ENCODE data around the gene AP5M1.
"Not testable (repeated sequence)": the region's sequence is repeated elsewhere in the genome, so short reads cannot be mapped to it uniquely, and the experiment has no call there.

Gene AP5M1

DNA sequence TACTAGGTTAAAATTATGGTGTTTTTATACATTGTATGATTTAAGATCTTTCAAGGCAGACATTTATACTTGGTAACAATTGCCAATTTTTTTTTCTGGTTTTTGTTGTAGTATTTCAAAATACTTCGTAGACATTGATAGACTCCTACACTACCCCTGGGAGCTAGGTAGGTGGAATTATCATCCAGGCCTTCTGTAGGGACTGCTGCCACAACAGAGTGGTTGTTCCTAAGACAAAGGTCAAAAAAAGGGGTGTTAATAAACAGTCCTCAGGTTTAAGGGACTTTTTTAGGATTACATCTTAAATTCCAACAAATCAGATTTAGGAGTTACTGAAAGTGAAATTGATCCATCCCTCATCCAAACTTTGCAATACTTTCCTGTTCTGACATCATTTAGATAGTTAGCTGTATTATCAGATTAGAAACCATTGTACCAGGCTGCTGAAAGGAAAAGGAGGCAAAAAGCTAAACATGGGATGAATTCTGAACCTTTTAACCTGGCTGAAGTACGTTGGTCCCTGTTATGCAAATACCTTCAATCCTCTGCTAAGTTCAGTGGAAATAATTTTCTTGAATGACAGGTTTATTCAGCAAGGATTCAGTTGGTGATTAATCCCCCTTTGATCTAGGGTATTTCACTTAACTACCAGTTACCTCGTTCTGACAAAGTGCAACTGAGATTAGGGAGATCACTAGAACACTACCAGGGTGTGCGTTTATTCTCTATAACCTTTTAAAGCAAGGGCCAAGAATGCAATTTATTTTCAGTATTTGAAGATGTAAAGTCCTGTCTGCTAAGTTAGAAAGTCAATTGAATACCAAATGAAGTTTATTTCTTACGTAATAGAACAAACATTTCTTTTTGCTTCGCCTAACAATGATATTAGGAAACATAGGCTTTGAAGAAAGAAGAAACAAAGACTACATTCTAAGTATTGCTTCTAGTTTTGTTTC is 23.2 kb downstream of the AP5M1 start:
- DNase-seq = no peak

DNA sequence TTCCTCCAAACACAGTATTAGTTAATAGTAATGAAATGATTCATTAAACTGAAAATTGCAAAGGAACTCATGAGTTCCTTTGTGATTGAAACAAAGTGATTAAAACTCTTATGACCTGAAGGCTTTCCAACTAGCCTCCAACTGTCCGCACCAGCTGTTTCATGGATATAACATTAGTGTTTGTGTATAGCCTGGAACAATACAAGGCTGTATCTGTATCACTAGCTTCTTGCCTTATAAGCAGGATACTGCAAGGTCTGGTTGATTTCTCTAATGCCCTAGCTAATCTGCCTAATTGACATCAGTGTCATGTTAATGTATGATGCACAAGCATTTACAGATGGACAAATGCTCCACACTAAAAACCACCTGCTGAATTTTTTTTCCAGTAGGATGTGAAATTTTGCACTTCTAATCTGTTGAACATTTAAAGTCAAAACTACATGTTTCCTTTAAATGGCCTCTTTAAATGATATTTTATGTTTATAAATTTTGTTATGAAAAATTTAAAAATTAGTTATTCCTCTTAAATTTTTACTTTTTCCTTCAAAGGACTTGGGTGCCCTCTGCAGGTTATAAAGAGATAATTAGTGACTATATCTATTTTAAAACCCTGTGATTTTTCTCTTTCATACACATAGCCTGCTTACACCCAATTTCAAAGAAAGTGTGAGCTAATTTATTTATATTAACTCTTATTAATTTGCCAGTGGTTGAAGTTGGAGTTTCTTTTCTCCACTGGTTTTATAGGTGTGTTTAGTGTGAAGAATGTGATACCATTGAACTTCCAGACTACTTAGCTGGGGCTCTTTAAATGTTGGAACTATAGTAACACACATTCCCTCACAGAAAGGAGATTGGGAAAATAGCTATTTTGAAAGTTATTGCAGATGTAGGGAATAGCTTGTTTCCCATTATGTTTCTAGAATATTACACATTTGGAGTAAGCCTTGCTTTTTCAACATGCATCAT is 25.4 kb downstream of the AP5M1 start:
- no peak for DNase-seq

DNA sequence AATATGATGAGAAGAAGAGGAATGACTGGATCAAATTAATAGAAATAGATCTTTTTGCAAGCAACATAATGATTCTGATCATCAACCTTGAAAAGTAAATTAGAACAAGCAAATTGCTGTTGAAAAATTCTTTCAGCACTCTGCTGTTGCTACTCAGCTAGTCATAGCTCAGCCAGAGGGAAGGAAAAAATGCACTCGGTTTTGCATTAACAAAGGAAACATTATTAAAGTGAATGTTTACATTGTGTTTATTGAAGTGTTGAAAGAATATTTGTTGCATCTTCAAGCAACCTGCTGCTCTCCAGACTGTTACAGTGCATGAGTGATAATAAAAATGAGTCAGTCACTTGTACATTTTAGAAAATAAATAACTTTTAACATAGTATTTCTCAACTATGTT is 26.5 kb downstream of the AP5M1 start:
- no peak for DNase-seq

DNA sequence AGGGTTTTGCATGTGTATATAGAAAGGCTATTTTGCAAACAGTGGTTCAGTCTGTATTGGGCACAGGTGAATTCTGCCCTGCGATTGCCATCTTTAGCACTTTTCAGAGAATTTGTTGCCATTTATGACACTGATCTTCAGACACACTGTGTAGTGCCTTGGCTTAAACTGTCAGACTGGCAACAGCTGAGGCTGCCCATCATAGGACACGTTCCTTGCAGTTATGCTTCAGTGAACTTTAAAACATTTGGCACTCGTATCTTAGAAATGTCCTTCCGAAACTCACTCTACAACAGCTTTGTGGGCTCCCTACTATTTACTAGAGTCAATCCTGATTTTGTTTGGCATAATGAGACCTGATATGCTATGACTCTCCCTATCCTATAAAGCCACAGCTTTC is 29.1 kb downstream of the AP5M1 start:
- DNase-seq = no peak

DNA sequence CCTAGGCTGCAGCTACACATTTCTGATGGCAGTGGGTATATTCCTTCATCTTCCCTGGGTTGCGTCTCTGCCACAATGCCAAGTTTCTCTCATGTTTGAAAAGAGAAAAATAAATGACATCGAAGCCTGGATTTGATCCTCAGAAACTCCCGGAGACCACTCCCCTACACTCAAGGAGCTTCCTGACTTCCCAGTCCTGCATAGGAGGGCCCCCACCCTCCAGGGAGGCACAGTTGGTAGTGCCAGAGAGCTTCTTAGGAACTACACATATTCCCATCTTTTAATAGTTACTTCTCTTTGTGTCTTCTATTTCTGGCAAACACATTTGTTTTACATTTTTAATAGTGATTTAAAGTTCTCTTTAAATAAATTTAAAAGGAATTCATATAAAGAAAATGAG is 30.7 kb downstream of the AP5M1 start:
- DNase-seq = no peak

DNA sequence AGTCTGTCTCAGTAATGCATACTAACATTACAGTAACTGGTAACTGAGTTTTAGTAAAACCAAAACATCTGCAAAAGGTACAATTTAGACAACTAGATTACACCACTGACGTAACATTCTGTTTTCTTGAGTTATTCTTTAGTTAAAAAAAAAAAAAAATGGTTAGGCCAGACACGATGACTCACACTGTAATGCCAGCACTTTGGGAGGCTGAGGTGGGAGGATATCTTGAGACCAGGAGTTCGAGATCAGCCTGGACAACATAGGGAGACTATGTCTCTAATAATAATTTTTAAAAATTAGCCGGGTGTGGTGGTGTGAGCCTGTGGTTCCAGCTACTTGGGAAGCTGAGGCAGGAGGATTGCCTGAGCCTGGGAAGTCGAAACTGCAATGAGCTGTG is 34.1 kb downstream of the AP5M1 start:
- DNase-seq = no peak

DNA sequence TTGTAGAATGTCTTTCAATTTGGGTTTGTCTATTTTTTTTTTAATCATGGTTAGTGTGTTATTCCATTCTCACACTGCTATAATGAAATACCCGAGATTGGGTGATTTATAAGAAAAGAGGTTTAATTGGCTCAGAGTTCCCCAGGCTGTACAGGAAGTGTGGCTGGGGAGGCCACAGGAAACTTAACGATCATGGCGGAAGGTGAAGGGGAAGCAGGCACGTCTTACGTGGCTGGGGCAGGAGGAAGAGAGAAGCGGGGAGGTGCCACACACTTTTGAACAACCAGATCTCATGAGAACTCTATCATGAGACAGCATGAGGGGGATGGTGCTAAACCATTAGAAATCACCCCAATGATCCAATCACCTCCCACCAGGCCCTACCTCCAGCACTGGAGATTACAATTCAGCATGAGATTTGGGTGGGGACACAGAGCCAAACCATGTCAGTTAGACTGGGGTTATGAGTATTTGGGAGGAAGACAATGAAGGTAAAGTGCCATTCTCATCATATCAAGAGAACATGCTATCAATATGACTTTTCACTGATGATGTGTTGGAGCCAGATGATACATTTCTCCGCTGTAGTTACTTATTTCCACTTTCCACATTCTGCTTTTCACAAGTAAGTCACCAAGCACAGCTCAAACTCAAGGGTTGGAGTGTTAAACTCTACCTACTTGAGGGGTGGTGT is 45.8 kb downstream of the AP5M1 start:
- DNase-seq = no peak

DNA sequence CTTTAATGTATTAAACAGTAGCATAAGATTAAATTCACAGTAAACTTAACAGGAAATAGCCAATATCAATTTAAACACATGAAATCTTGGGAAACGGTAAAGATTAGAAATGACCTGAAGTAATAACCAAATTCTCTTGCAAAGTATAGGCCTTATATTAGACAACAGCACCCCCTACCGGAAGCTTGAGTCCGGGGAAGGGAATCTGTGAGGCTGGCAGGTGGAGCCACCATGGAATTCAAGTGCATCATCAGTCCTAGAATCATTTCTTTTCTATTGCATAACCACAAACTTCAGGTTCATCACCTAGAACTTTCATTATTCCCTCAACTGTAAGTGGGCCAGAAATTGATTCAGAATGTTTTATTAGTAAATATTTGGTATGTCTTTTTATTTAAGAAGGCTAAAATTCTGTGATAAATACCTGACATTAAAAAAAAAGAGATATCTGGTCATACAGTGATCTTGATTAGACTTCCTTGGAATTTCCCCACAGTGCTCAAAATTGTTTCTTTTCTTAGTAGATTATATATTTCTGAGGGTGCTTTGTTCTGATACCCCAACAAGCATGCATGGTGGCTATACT is 48.6 kb downstream of the AP5M1 start:
- DNase-seq = peak; percentile 87

DNA sequence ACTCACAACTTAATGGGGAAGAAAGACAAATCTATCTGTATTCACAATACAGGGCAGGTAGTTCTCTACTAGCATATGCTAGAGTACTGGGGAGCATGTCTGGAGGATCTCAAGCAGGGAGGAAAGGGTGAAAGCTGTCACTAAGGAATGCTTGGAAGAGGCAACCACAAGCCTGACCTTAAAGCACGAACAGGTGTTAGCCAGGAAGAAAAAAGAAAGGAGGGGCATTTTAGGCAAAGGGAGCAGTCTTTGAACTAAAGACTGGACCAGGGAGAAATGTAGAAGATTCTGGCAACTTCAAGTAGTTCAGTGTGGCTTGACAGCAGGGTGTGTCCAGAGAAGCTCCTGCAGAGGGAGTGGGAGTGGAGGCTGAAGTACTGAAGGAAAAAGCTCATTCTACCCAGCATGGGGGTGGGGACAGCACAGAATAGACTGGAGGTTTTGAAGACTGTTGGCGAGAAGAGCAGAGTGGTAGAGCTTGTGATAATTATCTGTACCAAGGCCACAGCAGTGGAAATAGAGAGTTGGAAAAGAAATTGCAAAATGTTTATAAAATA is 50.9 kb downstream of the AP5M1 start:
- no peak for DNase-seq

DNA sequence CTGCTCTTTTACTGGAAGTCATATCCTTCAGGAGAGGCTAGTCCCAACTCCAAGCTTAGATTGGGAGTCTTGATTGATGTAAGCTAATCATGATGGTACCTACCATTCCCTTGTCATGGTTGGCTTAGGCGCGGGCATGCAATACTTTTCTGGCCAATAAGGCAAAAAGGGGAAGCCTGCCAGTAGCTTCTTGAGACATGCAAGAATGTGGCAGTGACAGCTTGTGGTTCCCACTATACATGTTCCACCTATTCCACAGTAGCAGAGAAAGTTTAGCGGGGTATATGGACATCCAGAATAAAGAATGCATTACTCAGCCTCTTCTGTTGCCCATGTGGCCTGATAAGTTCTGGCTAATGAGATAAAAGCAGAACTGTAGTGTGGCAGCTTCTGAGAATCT is 55.0 kb downstream of the AP5M1 start:
- no peak for DNase-seq

DNA sequence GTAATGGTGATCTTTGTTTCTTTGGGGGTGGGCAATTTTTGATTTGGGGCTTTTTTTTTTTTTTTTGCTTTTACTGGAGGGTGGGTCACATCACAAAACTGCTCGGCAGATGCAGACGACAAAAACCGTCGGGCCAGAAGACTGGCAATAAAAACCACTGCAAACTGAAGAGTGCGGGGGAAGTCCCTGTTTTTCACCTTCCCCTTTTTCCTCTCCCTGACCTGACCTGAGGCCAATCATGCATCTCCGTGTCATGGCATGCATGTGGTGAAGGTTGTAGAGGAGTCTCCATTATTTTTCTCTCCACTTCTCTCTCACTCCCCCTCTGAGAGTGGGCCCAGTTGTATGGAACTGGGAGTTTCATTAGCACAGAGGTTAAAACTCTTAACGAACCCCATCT is 57.5 kb downstream of the AP5M1 start:
- no peak for DNase-seq

DNA sequence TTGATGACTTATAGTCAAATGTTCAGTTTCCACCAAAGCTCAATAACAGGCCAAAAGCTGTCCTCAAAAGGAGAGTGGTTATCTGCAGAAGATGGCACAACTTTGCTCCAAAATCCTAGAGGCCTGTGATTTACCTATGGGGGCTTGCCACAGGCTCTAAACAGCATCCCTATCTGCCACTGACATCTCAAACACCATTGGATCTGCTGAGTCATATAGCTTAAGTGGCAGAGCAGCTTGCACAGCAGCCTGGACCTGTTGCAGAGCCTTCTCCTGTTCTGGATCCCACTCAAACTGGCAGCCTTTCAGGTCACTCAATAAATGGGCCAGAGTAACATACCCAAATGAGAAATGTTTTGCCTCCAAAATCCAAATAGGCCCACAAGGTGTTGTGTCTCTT is 61.1 kb downstream of the AP5M1 start:
- no peak for DNase-seq

DNA sequence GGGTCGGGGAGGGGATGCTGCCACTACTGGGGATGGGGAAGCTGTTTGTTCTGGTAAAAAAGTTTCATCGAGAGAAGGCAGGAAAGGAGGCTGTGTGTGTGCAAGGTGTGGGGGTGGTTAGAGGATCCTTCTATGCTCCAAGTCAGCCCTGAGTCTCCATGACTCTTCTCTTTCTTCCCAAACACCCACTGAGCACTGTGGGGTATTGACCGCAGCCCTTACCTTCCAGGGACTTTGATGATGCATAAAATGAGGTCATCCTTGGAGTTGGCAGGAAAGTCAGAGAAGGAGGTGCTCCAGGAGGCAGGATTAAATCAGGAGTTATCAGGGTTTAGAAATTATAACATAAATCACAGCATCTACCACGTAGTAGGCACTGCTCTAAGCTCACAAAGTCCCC is 63.7 kb downstream of the AP5M1 start:
- not testable (repeated sequence) for DNase-seq

DNA sequence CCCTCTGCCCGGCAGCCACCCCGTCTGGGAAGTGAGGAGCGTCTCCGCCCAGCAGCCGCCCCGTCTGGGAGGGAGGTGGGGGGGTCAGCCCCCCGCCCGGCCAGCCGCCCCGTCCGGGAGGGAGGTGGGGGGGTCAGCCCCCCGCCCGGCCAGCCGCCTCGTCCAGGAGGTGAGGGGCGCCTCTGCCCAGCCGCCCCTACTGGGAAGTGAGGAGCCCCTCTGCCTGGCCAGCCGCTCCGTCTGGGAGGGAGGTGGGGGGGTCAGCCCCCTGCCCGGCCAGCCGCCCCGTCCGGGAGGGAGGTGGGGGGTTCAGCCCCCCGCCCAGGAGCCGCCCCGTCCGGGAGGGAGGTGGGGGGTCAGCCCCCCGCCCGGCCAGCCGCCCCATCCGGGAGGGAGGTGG is 65.0 kb downstream of the AP5M1 start:
- not testable (repeated sequence) for DNase-seq

DNA sequence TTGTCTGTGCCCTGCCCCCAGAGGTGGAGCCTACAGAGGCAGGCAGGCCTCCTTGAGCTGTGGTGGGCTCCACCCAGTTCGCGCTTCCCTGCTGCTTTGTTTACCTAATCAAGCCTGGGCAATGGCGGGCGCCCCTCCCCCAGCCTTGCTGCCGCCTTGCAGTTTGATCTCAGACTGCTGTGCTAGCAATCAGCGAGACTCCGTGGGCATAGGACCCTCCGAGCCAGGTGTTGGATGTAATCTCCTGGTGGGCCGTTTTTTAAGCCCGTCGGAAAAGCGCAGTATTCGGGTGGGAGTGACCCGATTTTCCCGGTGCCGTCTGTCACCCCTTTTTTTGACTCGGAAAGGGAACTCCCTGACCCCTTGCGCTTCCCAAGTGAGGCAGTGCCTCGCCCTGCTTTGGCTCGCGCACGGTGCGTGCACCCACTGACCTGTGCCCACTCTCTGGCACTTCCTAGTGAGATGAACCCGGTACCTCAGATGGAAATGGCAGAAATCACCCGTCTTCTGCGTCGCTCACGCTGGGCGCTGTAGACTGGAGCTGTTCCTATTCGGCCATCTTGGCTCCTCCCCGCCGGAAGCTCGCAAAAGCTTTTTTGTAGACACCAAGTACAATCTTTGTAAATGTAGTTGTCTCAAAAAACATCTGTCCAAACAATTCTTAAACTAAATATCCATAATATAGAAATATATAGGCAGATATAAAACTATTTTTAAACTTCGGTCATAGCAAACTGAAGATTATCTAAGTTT is 75.0 kb downstream of the AP5M1 start:
- DNase-seq = not testable (repeated sequence)

DNA sequence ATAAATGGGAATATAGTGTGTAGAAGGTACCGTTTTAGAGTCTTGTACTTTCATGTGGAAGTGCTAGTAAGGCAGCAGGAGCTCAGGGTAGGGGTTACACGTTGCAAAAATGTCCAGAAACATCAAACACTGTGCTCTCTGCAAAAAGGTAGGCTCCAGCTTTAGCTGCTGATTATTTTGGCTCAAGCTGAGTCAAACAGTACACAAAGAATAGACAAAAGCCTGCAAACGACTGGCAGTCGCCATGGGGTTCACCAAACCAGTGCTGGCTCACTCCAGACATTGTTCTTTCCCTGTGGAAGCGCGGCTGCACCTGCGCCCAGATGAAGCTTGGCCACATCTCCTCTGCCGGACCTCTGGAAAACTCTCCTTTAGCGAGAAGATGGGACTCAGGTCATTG is 76.3 kb downstream of the AP5M1 start:
- no peak for DNase-seq

DNA sequence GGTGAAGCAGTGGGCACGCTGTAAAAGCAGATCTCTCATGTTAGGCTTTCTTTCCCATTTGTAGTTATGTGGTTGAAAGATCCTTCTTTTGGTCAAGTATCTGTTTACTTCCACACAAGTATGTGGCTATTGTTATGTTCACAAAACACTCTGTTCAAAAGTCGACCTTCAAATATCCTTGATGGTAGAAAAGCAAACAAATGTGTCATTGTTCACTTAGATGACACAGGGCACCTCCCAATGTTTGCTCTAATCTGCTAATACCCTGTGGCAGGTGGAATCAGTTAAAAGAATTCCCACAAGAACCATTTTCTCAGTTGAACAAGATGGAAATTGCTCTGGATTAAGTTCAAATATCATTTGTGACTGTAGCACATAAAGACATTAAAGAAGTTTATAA is 78.0 kb downstream of the AP5M1 start:
- DNase-seq = peak; percentile 61

All from NCI-H1436 (cell line).